ENCODE data around the gene MIGA2. TPM values are rescaled to one million over a fixed set of nuclear protein-coding genes. Genes with fewer than 3 reads are reported as not detected.

Gene MIGA2
- total and polyA plus RNA-seq, 2 of the 4 experiments (the other 2 are of a cell fraction) = 12.5 to 25.3 TPM

DNA sequence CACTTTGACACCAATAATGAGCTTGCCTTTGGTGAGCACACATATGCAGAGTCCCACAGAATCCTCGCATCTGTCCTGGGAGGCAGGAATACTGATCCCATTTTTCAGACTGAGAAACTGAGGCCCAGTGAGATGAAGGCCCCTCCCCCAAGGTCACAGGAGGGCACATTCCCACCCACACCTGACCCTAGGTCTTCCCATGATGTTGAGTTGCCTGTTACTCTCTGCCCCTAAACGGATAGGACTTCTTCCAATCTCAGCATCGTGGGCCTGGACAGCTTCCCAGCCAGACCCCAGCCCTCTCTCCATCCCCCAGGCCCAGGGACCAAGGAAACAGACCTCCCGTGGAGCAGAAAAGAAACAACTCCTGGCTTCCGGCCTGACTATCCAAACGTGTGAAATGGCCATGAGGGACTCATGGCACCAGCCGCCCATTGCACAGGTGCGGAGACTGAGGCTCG lies 9.2 kb upstream of the MIGA2 start:
- peak overlapping the region; percentile 87 for H3K23ac ChIP-seq (ENCODE audit: low read depth, low read length)
- H2AK9ac ChIP-seq (replicated peaks; ENCODE audit: low read depth, low read length, poor library complexity) = peak overlapping the region; percentile 98
- peak overlapping the region; percentile 53 to 55; a peak in 2 of 4 replicates for H4K8ac ChIP-seq (ENCODE audit: low read depth in 2 of 2, low read length in 2 of 2)
- dilution Hi-C loops (cut with HindIII; ENCODE audit: low sequenced_read_pairs, unreplicated experiment) = no loop called here
- H3K4ac ChIP-seq (ENCODE audit: low read depth, low read length) = peak overlapping the region; percentile 67
- no peak for DNase-seq
- no peak overlapping the region; the same call in 2 of the 3 replicates for H2BK15ac ChIP-seq (ENCODE audit: low read depth, low read length)
- H3K9me1 ChIP-seq (ENCODE audit: insufficient read depth, low read length) = peaks cover 19% of the 10 kb centered on the region
- H3K9ac ChIP-seq (ENCODE audit: low read depth, low read length) = peak overlapping the region; percentile 80
- H2BK20ac ChIP-seq (ENCODE audit: low read depth, low read length) = no peak overlapping the region
- no peaks in the 10 kb centered on the region for H3K36me3 ChIP-seq (ENCODE audit: control insufficient read depth, insufficient read depth, low read length)
- H3K14ac ChIP-seq (replicated peaks; ENCODE audit: low read depth, low read length) = peak overlapping the region; percentile 93
- intact Hi-C loops (cut with micrococcal nuclease) = loop anchor here (5.0 kb wide), 1 partner anchor 175 kb away; no protein-coding TSS in a partner anchor
- H3K4me1 ChIP-seq (ENCODE audit: control insufficient read depth, insufficient read depth, low read length) = peaks cover 24% of the 10 kb centered on the region
- 0 out of 2 replicates have a peak overlapping the region, but pooled peaks have one; percentile 37 for H4K91ac ChIP-seq (ENCODE audit: insufficient read depth, low read depth, low read length)
- no peak for TF ChIP-seq CEBPB (IDR thresholded peaks at IDR 0.05; ENCODE audit: low read depth, low read length)
- no peak for TF ChIP-seq FOS (IDR thresholded peaks at IDR 0.05; ENCODE audit: low read depth, low read length)
- no peak for TF ChIP-seq MAZ (IDR thresholded peaks at IDR 0.05; ENCODE audit: borderline replicate concordance, low read depth, low read length)
- TF ChIP-seq, protein P1, sequence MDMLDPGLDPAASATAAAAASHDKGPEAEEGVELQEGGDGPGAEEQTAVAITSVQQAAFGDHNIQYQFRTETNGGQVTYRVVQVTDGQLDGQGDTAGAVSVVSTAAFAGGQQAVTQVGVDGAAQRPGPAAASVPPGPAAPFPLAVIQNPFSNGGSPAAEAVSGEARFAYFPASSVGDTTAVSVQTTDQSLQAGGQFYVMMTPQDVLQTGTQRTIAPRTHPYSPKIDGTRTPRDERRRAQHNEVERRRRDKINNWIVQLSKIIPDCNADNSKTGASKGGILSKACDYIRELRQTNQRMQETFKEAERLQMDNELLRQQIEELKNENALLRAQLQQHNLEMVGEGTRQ (IDR thresholded peaks at IDR 0.05; ENCODE audit: low read depth, low read length) = no peak
- no peak for TF ChIP-seq SMC3 (IDR thresholded peaks at IDR 0.05; ENCODE audit: low read depth, low read length)
- no peak for TF ChIP-seq CHD1 (IDR thresholded peaks at IDR 0.05; ENCODE audit: low read depth, low read length)
- TF ChIP-seq RAD21 (IDR thresholded peaks at IDR 0.05; ENCODE audit: low read length) = no peak
- no peak for TF ChIP-seq POLR2A (IDR thresholded peaks at IDR 0.05; ENCODE audit: low read depth, low read length)
- no peak for TF ChIP-seq RFX5 (IDR thresholded peaks at IDR 0.05; ENCODE audit: low read depth, low read length)
- TF ChIP-seq NFE2L2 (IDR thresholded peaks at IDR 0.05; ENCODE audit: low read depth, low read length) = no peak
- TF ChIP-seq BHLHE40 (IDR thresholded peaks at IDR 0.05; ENCODE audit: low read depth, low read length) = no peak
- TF ChIP-seq, protein P2, sequence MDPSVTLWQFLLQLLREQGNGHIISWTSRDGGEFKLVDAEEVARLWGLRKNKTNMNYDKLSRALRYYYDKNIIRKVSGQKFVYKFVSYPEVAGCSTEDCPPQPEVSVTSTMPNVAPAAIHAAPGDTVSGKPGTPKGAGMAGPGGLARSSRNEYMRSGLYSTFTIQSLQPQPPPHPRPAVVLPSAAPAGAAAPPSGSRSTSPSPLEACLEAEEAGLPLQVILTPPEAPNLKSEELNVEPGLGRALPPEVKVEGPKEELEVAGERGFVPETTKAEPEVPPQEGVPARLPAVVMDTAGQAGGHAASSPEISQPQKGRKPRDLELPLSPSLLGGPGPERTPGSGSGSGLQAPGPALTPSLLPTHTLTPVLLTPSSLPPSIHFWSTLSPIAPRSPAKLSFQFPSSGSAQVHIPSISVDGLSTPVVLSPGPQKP (IDR thresholded peaks at IDR 0.05; ENCODE audit: borderline replicate concordance, low read depth, low read length) = no peak
- ChIA-PET CTCF (interaction anchor here (1.0 kb wide), 1 partner anchor 11 kb away, joined by 3 read pairs; no protein-coding TSS in a partner anchor), POLR2A (ENCODE audit: unreplicated experiment) (no interaction called here)
- H3K4me2 ChIP-seq (ENCODE audit: low read depth, low read length) = peak overlapping the region; percentile 99
- peak overlapping the region; percentile 96 for H3K4me3 ChIP-seq (ENCODE audit: insufficient read depth, low read depth, low read length)
- H3K27ac ChIP-seq (ENCODE audit: insufficient read depth, low read length) = peak overlapping the region; percentile 67
- H4K5ac ChIP-seq (ENCODE audit: low read depth, low read length) = peak overlapping the region; percentile 46; the same call in 1 of the 2 replicates
- no peak overlapping the region; the same call in 1 of the 2 replicates for H3K56ac ChIP-seq (ENCODE audit: extremely low read depth, insufficient read depth, low read length)
- H2BK120ac ChIP-seq (ENCODE audit: low read depth, low read length) = 0 out of 2 replicates have a peak overlapping the region, but pooled peaks have one; percentile 14
- no TSS peak for BruUV-seq (replicated peaks)
- peak overlapping the region; percentile 25 for H2AK5ac ChIP-seq (ENCODE audit: low read depth, low read length)
- H3K27me3 ChIP-seq (ENCODE audit: control insufficient read depth, insufficient read depth, low read length) = no peaks in the 10 kb centered on the region
- H4K20me1 ChIP-seq (ENCODE audit: insufficient read depth, low read length) = peaks cover 20% of the 10 kb centered on the region
- WGBS, 2 experiments (ENCODE audit: extremely low coverage in 2 of 2, insufficient read length in 1 of 2) = 29% methylated on average over 1 of the region's 9 CpGs; no CpG with 5 or more reads in 1 of the 2 experiments
- H3K9me3 ChIP-seq (ENCODE audit: control insufficient read depth, insufficient read depth, low read length) = no peaks in the 10 kb centered on the region
- peak overlapping the region; percentile 98 for H2AFZ ChIP-seq (replicated peaks; ENCODE audit: low read length, poor library complexity)
- H3K18ac ChIP-seq (ENCODE audit: low read depth, low read length) = no peak overlapping the region
- no peak overlapping the region for H2BK5ac ChIP-seq (ENCODE audit: low read depth, low read length, poor library complexity, severe bottlenecking)
- no peak for ATAC-seq (ENCODE audit: low read depth)
- in situ Hi-C loops (cut with MboI; ENCODE audit: low sequenced_read_pairs) = no loop called here
- peaks cover 18 to 45% of the 10 kb centered on the region in 2 experiments for H3K79me1 ChIP-seq (ENCODE audit: low read depth in 1 of 2, low read length in 2 of 2)

All from IMR-90 (cell line).